WI38 (cell line): ENCODE results near the gene ART5.
"Not testable (repeated sequence)": the region's sequence is repeated elsewhere in the genome, so short reads cannot be mapped to it uniquely, and the experiment has no call there.

Source experiments
- H3K4me3 ChIP-seq: 2 replicates; pipeline ENCODE4 v1.5.1; 2011; ENCODE audit warnings: low read depth, mild to moderate bottlenecking, control low read depth, low read length
- CTCF ChIP-seq: IDR thresholded peaks from 2 replicates; pipeline ENCODE4 v1.5.1; 2012; ENCODE audit warnings: low read depth, mild to moderate bottlenecking, control low read depth, low read length

Gene ART5

DNA sequence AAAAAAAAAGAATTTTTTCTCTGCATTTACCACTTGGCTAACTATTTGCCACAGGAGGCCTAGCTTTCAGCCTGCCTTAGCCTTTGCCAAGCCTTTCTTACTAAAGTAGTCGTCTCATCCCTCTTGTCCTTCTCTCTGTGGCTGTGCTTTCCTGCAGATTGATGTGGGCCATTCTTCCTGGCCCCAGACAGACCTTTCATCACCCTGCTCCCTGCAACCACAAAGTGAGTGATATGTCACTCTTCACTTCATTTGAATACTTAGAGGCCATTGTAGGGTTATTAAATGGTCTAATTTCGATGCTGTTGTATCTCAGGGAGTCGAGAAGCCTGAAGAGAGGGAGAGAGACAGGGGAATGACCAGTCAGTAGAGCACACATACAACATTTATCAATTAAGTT, 37.6 kb downstream of the ART5 start:
- no peak overlapping the region for H3K4me3 ChIP-seq
- no peak for TF ChIP-seq CTCF

DNA sequence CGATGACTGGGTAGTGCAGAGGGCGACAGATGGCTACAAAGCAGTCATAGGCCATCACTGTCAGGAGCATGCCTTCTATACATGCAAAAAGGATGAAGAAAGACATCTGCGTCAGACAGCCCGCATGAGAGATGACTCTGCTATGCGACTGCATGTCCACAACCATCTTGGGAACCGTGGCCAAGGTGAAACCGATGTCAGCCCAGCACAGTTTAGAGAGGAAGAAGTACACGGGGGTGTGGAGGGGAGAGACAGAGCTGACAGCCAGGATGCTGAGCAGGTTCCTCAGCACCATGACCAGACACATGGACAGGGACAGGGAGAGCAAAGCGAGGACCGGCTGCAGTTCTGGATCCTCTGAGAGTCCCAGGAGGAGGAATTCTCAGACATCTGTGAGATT, 41.6 kb downstream of the ART5 start:
- not testable (repeated sequence) for H3K4me3 ChIP-seq

DNA sequence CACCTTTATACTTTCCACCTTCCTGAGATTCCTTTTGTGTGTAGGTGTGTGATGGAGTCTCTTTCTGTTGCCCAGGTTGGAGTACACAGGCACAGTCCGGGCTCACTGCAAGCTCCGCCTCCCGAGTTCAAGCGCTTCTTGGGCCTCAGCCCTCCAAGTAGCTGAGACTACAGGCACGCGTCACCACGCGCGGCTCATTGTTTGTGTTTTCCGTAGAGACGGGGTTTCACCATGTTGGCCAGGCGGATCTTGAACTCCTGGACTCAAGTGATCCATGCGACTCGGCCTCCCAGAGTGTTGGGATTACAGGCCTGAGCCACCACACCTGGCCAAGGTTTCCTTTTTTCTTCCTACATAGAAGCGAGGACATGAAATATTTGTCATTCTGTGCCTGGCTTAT, 44.0 kb downstream of the ART5 start:
- not testable (repeated sequence) for H3K4me3 ChIP-seq

DNA sequence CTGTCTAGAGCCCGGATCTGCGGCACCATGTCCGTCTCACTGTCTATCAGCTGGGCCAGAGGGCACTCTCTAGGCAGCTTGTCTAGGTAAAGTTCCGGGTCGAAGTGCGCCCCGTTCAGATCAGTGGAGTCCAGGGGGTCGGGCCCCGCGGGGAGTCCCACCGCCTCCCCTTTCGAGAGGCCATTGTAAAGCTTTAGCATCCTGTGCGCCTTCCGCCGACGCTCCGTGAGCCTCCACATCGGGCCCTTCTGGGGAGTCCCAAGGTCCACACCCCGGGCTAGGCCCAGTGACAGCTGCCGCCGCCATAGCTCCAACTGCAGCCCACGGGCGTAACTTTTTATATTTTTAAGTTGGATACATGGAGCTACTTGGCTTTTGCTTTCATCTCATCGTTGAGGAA, 50.5 kb downstream of the ART5 start:
- H3K4me3 ChIP-seq = not testable (repeated sequence)

GRCh38 chr11:3590193-3590592, 51.6 kb downstream of the ART5 start:
- not testable (repeated sequence) for H3K4me3 ChIP-seq

- not testable (repeated sequence) for H3K4me3 ChIP-seq
Measured at GRCh38 chr11:3588776-3589175, 53.0 kb downstream of the ART5 start.
